GM12872 (cell line): ENCODE data around the gene MORN1.

Source experiments
- CTCF ChIP-seq: IDR thresholded peaks from 3 replicates; pipeline ENCODE4 v1.5.1; 2011; ENCODE audit warnings: low read depth, mild to moderate bottlenecking, low read length, moderate library complexity; ENCODE audit not compliant: insufficient read depth

Gene MORN1

GRCh38 chr1:2419416-2419815 lies 28.1 kb upstream of the MORN1 start:
- TF ChIP-seq CTCF: no peak

GRCh38 chr1:2418791-2419320 lies 27.5 kb upstream of the MORN1 start:
- TF ChIP-seq CTCF: no peak

DNA sequence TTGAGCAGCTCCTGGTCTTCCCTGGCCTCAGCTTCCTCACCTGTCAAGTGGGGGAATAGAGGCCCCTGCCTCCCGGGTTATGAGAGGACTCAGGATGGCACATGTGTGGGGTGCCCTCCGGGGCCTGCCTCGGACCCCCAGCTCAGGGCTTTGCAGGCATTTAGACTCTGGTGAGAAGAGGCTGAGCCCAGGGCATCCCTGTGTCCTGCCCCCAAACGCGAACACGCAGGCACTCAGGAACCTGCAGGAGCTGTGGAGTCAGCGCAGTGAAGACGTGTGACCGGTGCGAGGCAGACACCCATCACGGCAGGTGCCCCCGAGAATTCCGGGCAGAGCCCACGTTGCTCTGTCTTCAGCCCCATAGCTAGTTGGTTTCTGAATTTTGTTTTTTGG lies 26.5 kb upstream of the MORN1 start:
- TF ChIP-seq CTCF: no peak

DNA sequence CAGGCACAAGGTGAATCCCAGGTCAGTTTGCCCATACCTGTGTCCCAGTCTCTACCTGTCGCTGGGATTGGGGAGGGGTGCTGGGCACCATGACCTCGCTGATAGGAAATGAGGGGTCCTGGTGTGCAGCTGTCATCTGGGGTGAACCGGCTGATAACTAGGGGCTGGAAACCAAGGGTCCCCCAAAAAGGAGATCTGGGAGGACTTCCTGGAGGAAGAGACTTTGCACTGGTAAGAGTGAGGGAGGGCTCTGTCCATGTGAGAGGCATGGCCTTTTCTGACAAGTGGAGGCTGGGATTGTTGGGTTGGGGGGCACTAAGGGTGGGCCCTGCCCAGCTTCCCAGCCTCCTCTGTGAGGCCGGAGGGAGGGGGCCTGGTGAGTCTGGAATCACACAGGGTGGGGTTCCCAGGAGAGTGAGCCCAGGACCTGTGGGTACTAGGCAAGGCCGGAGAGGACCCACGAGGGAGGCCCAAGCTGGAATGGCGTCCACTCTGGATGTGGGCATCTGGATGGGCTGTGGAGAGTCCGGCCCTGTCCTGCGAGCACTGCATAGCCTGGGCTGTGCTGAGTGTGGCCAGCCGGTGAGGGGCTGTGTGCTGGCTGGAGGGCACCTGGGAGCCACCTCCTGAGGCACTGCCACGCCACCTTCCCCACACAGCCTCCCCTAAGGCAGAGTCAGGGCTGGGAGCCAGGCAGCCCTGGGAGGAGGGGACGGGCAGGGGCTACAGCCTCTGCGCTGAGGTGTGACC lies 25.9 kb upstream of the MORN1 start:
- no peak for TF ChIP-seq CTCF

- no peak for TF ChIP-seq CTCF
Measured at GRCh38 chr1:2416403-2416802, 25.0 kb upstream of the MORN1 start.

DNA sequence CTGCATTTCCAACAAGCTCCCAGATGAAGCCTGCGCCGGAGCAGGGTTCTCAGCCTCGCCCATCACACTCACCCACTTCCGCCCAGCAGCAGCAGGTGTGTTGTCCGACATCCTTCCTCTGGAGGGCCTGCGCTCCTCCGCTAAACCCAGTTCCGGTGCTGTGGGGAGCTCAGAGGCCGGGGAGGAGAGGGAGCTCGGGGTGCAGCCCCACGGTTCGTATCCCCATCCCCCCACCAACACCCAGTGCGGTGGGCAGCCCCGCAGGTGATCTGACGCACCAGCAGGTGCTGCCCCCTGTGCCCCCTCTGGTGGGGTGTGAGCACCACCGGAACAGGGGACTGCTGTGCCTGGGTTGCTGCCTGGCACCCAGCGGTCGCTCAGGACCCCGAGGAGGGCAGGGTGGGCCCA lies 24.5 kb upstream of the MORN1 start:
- TF ChIP-seq CTCF: 0 out of 3 replicates have a peak, but pooled peaks have one; percentile 17

- TF ChIP-seq CTCF: no peak
Measured at GRCh38 chr1:2415337-2415736, 24.0 kb upstream of the MORN1 start.
